DOHH2 (cell line): ENCODE results near the gene PAK1.

ENCODE experiments used
- EZH2phosphoT487 ChIP-seq: fragments of 200-600 bp; sonication (generic); IDR thresholded peaks from 2 replicates; pipeline ENCODE4 v1.6.1; 2017; ENCODE audit warnings: borderline replicate concordance, mild to moderate bottlenecking, antibody characterized with exemption, low read length, moderate library complexity, mixed read lengths
- TF ChIP-seq, protein P1 (sequence below): fragments of 200-600 bp; sonication (generic); IDR thresholded peaks from one replicate; pipeline ENCODE4 v1.5.1; 2014; ENCODE audit warnings: antibody characterized with exemption, mild to moderate bottlenecking, low read depth, low read length; ENCODE audit not compliant: poor library complexity, severe bottlenecking

GRCh38 chr11:77347948-77348347, 125.9 kb downstream of the PAK1 start:
- TF ChIP-seq, protein P1, sequence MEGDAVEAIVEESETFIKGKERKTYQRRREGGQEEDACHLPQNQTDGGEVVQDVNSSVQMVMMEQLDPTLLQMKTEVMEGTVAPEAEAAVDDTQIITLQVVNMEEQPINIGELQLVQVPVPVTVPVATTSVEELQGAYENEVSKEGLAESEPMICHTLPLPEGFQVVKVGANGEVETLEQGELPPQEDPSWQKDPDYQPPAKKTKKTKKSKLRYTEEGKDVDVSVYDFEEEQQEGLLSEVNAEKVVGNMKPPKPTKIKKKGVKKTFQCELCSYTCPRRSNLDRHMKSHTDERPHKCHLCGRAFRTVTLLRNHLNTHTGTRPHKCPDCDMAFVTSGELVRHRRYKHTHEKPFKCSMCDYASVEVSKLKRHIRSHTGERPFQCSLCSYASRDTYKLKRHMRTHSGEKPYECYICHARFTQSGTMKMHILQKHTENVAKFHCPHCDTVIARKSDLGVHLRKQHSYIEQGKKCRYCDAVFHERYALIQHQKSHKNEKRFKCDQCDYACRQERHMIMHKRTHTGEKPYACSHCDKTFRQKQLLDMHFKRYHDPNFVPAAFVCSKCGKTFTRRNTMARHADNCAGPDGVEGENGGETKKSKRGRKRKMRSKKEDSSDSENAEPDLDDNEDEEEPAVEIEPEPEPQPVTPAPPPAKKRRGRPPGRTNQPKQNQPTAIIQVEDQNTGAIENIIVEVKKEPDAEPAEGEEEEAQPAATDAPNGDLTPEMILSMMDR, result no peak
- no peak for TF ChIP-seq EZH2phosphoT487
